H9 (cell line): ENCODE data around the gene HSD11B1. TPM values are rescaled to one million over a fixed set of nuclear protein-coding genes. Genes with fewer than 3 reads are reported as not detected.

ENCODE experiments used
- DNase-seq: peaks from one replicate; pipeline ENCODE4 v3.0.0-alpha.2; 2017
- H2AFZ ChIP-seq: one replicate; pipeline ENCODE4 v1.6.1; 2013; ENCODE audit warnings: mild to moderate bottlenecking, low read length, control low read depth, moderate library complexity
- H2AK5ac ChIP-seq: 2 replicates; pipeline ENCODE4 v1.6.1; 2013; ENCODE audit warnings: low read length, control low read depth, mixed read lengths; ENCODE audit not compliant: insufficient read length
- H2BK120ac ChIP-seq: one replicate; pipeline ENCODE4 v1.6.1; 2013; ENCODE audit warnings: low read depth, mild to moderate bottlenecking, low read length, control low read depth, inconsistent platforms; ENCODE audit not compliant: poor library complexity, severe bottlenecking
- H2BK12ac ChIP-seq: 2 replicates; pipeline ENCODE4 v1.6.1; 2013; ENCODE audit warnings: low read length, control low read depth, mixed read lengths, low read depth; ENCODE audit not compliant: insufficient read length
- H2BK15ac ChIP-seq: 2 replicates; pipeline ENCODE4 v1.6.1; 2013; ENCODE audit warnings: low read depth, low read length, control low read depth
- H2BK20ac ChIP-seq: one replicate; pipeline ENCODE4 v1.6.1; 2013; ENCODE audit warnings: low read depth, mild to moderate bottlenecking, low read length, control low read depth, inconsistent platforms; ENCODE audit not compliant: poor library complexity, severe bottlenecking
- H2BK5ac ChIP-seq: 2 replicates; pipeline ENCODE4 v1.6.1; 2013; ENCODE audit warnings: low read length, control low read depth, mixed read lengths; ENCODE audit not compliant: insufficient read length
- H3K14ac ChIP-seq: 2 replicates; pipeline ENCODE4 v1.6.1; 2013; ENCODE audit warnings: low read length, control low read depth; ENCODE audit not compliant: insufficient read depth
- H3K18ac ChIP-seq: 2 replicates; pipeline ENCODE4 v1.6.1; 2013; ENCODE audit warnings: low read depth, mild to moderate bottlenecking, mixed read lengths, low read length, control low read depth; ENCODE audit not compliant: insufficient read length
- H3K23ac ChIP-seq: 2 replicates; pipeline ENCODE4 v1.6.1; 2013; ENCODE audit warnings: low read length, control low read depth, mixed read lengths, low read depth; ENCODE audit not compliant: insufficient read length
- H3K23me2 ChIP-seq: 2 replicates; pipeline ENCODE4 v1.6.1; 2013; ENCODE audit warnings: low read depth, mild to moderate bottlenecking, mixed read lengths, low read length, control low read depth; ENCODE audit not compliant: insufficient read length, poor library complexity, severe bottlenecking
- H3K27ac ChIP-seq: 2 replicates; pipeline ENCODE4 v1.5.1; 2013; ENCODE audit warnings: low read length, control low read depth, mixed read lengths, low read depth; ENCODE audit not compliant: insufficient read length
- H3K27me3 ChIP-seq: 2 replicates; pipeline ENCODE4 v1.6.1; 2013; ENCODE audit warnings: low read length, control low read depth, inconsistent platforms; ENCODE audit not compliant: insufficient read depth
- H3K4ac ChIP-seq: 2 replicates; pipeline ENCODE4 v1.6.1; 2013; ENCODE audit warnings: low read depth, mild to moderate bottlenecking, control low read depth, inconsistent platforms, low read length, moderate library complexity
- H3K4me1 ChIP-seq: 2 replicates; pipeline ENCODE4 v1.6.1; 2013; ENCODE audit warnings: low read length, control low read depth, inconsistent platforms; ENCODE audit not compliant: insufficient read depth
- H3K4me2 ChIP-seq: 2 replicates; pipeline ENCODE4 v1.6.1; 2013; ENCODE audit warnings: low read length, control low read depth, mixed read lengths; ENCODE audit not compliant: insufficient read length, insufficient read depth
- H3K56ac ChIP-seq: 2 replicates; pipeline ENCODE4 v1.6.1; 2013; ENCODE audit warnings: low read depth, mild to moderate bottlenecking, mixed read lengths, low read length, control low read depth; ENCODE audit not compliant: insufficient read length
- H3K79me1 ChIP-seq: 2 replicates; pipeline ENCODE4 v1.6.1; 2013; ENCODE audit warnings: low read depth, mild to moderate bottlenecking, moderate library complexity, low read length, control low read depth, inconsistent platforms; ENCODE audit not compliant: insufficient read depth, poor library complexity, severe bottlenecking
- H3K79me2 ChIP-seq: 2 replicates; pipeline ENCODE4 v1.6.1; 2013; ENCODE audit warnings: low read length, control low read depth, inconsistent platforms; ENCODE audit not compliant: insufficient read depth
- H3K9ac ChIP-seq: 2 replicates; pipeline ENCODE4 v1.6.1; 2013; ENCODE audit warnings: low read length, control low read depth, mixed read lengths; ENCODE audit not compliant: insufficient read length; ENCODE audit errors: extremely low read depth
- H3K9me3 ChIP-seq: one replicate; pipeline ENCODE4 v1.6.1; 2013; ENCODE audit warnings: low read depth, low read length, inconsistent platforms; ENCODE audit not compliant: control insufficient read depth
- H3T11ph ChIP-seq: one replicate; pipeline ENCODE4 v1.6.1; 2013; ENCODE audit warnings: mild to moderate bottlenecking, low read length, control low read depth, inconsistent platforms
- H4K20me1 ChIP-seq: one replicate; pipeline ENCODE4 v1.6.1; 2013; ENCODE audit not compliant: control insufficient read depth, insufficient read length, insufficient read depth
- H4K5ac ChIP-seq: 2 replicates; pipeline ENCODE4 v1.6.1; 2013; ENCODE audit warnings: low read depth, mild to moderate bottlenecking, mixed read lengths, low read length, control low read depth; ENCODE audit not compliant: insufficient read length
- H4K8ac ChIP-seq: replicated peaks from 2 replicates; pipeline ENCODE4 v1.6.1; 2013; ENCODE audit warnings: low read length, control low read depth, mixed read lengths, low read depth; ENCODE audit not compliant: insufficient read length
- H4K91ac ChIP-seq: 2 replicates; pipeline ENCODE4 v1.6.1; 2013; ENCODE audit warnings: low read depth, mild to moderate bottlenecking, moderate library complexity, mixed read lengths, low read length, control low read depth; ENCODE audit not compliant: insufficient read length
- H3K27ac Mint-ChIP-seq, 3 experiments: 2 replicates in 2 of 3; 3 replicates in 1 of 3; pipeline ENCODE4 v1.8.0; 2020 to 2021; ENCODE audit warnings: mixed read lengths in 3 of 3, mild to moderate bottlenecking in 1 of 3, moderate library complexity in 1 of 3
- H3K27me3 Mint-ChIP-seq: 2 replicates; pipeline ENCODE4 v1.8.0; 2021; ENCODE audit warnings: low read depth, mild to moderate bottlenecking, moderate library complexity, mixed read lengths
- H3K36me3 Mint-ChIP-seq, 3 experiments: 2 replicates in 2 of 3; 3 replicates in 1 of 3; pipeline ENCODE4 v1.8.0; 2020 to 2021; ENCODE audit warnings: low read depth in 3 of 3, mixed read lengths in 3 of 3; ENCODE audit not compliant: insufficient read depth in 1 of 3
- H3K4me1 Mint-ChIP-seq, 2 experiments: 2 replicates each; pipeline ENCODE4 v1.8.0; 2020; ENCODE audit warnings: mixed read lengths in 2 of 2
- H3K4me3 Mint-ChIP-seq, 2 experiments: 2 replicates in 1 of 2; 3 replicates in 1 of 2; pipeline ENCODE4 v1.8.0; 2020 to 2021; ENCODE audit warnings: mild to moderate bottlenecking in 2 of 2, mixed read lengths in 2 of 2, moderate library complexity in 1 of 2
- H3K9me3 Mint-ChIP-seq, 2 experiments: 2 replicates in 1 of 2; 3 replicates in 1 of 2; pipeline ENCODE4 v1.8.0; 2020; ENCODE audit warnings: mild to moderate bottlenecking in 2 of 2, mixed read lengths in 2 of 2, moderate library complexity in 1 of 2
- CTCF ChIP-seq: fragments of 200-600 bp; sonication (generic); conservative IDR thresholded peaks from 3 replicates; pipeline ENCODE4 v1.8.0; 2021; ENCODE audit warnings: antibody characterized with exemption, mild to moderate bottlenecking
- WGBS: extraction: QIAGEN DNeasy Blood & Tissue Kit; methylation state at CpG from one replicate; pipeline ENCODE4 v1.1.7; 2013; ENCODE audit warnings: missing lambda C conversion rate, low lambda C conversion rate, mixed read lengths; ENCODE audit not compliant: insufficient read length; ENCODE audit errors: extremely low coverage; 5-methylcytosine and 5-hydroxymethylcytosine counted together
- total RNA-seq: library from RNA; stranded (reverse); gene quantifications from 2 replicates; pipeline ENCODE4 v1.2.1, GENCODE V29; 2021

The HSD11B1 gene
- total RNA-seq, 1 experiment from 2014 or later, result not detected

GRCh38 chr1:209720826-209721225 is 16.2 kb downstream of the HSD11B1 start:
- Histone ChIP-seq H3K4ac (no peak overlapping the region), H4K8ac (no peak overlapping the region), H4K20me1 (no peaks in the 10 kb centered on the region), H3K79me1 (no peaks in the 10 kb centered on the region), H2BK5ac (no peak overlapping the region), H3K23me2 (no peaks in the 10 kb centered on the region), H3K56ac (no peak overlapping the region), H3K27me3 (no peaks in the 10 kb centered on the region), H3K9ac (no peak overlapping the region), H2AFZ (no peak overlapping the region), H3T11ph (no peak overlapping the region), H3K27ac (no peak overlapping the region), H3K79me2 (no peaks in the 10 kb centered on the region), H3K23ac (no peak overlapping the region), H3K18ac (no peak overlapping the region), H3K9me3 (no peaks in the 10 kb centered on the region), H3K14ac (no peak overlapping the region), H2BK120ac (no peak overlapping the region), H3K4me1 (no peaks in the 10 kb centered on the region), H2AK5ac (no peak overlapping the region), H2BK15ac (no peak overlapping the region), H2BK20ac (no peak overlapping the region), H4K91ac (no peak overlapping the region), H2BK12ac (no peak overlapping the region), H4K5ac (no peak overlapping the region), H3K4me2 (no peak overlapping the region)
- Mint-ChIP-seq H3K27me3 (peaks cover 7% of the 10 kb centered on the region), H3K4me3 (no peak overlapping the region), H3K27ac (no peak overlapping the region), H3K4me1 (no peaks in the 10 kb centered on the region), H3K36me3 (no peaks in the 10 kb centered on the region), H3K9me3 (no peaks in the 10 kb centered on the region)
- WGBS, result no CpG with 5 or more reads among the region's 2 CpGs
- no peak for TF ChIP-seq CTCF
- DNase-seq, result no peak
